Measurements from ENCODE around the gene ZDHHC18.

DNA sequence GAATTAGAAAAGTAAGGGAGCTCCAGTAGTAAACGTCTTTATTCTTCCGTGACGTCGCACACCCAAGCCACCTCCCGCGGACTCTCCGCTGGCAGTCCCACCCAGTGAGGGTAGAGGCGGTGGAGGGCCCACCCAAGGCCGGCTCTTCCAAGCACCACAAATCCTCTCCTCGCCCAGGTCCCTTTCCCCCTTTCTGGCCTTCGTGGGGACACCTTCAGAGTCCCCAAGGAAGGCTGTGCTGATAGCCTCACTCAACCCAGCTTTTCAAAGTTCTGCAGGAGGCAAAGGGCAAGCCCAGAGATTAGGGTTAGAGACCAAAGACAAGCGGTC, 63.9 kb downstream of the ZDHHC18 start:
- TF ChIP-seq POLR2AphosphoS5 (IDR thresholded peaks at IDR 0.05) (no peak), POLR2A (IDR thresholded peaks at IDR 0.05) (no peak), EP300 (IDR thresholded peaks at IDR 0.05) (no peak)
- TF ChIP-seq, protein P1, sequence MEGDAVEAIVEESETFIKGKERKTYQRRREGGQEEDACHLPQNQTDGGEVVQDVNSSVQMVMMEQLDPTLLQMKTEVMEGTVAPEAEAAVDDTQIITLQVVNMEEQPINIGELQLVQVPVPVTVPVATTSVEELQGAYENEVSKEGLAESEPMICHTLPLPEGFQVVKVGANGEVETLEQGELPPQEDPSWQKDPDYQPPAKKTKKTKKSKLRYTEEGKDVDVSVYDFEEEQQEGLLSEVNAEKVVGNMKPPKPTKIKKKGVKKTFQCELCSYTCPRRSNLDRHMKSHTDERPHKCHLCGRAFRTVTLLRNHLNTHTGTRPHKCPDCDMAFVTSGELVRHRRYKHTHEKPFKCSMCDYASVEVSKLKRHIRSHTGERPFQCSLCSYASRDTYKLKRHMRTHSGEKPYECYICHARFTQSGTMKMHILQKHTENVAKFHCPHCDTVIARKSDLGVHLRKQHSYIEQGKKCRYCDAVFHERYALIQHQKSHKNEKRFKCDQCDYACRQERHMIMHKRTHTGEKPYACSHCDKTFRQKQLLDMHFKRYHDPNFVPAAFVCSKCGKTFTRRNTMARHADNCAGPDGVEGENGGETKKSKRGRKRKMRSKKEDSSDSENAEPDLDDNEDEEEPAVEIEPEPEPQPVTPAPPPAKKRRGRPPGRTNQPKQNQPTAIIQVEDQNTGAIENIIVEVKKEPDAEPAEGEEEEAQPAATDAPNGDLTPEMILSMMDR (IDR thresholded peaks at IDR 0.05), result peak in 1 of 6 experiments; percentile 2
